HG03354 (cell line): ENCODE measurements around the gene UCK1.
A peak's percentile ranks its signal among the peaks of the same experiment; 100 is the strongest.
"Not testable (repeated sequence)": the region's sequence is repeated elsewhere in the genome, so short reads cannot be mapped to it uniquely, and the experiment has no call there.

Source experiments
- ATAC-seq: cut with Tn5 transposase; IDR thresholded peaks from one replicate; pipeline ENCODE4 v1.9.1; 2021; ENCODE audit warnings: mild to moderate bottlenecking; ENCODE audit not compliant: unreplicated experiment, poor library complexity, severe bottlenecking

UCK1 gene

GRCh38 chr9:131524665-131525315 is 6.3 kb downstream of the UCK1 start:
- no peak for ATAC-seq

- no peak for ATAC-seq
Measured at GRCh38 chr9:131523451-131524435, 7.3 kb downstream of the UCK1 start.

- ATAC-seq = no peak
Measured at GRCh38 chr9:131523086-131523388, 8.0 kb downstream of the UCK1 start.

- no peak for ATAC-seq
Measured at GRCh38 chr9:131522257-131523085, 8.6 kb downstream of the UCK1 start.

GRCh38 chr9:131521822-131522221 is 9.2 kb downstream of the UCK1 start:
- ATAC-seq = no peak

- no peak for ATAC-seq
Measured at GRCh38 chr9:131521203-131521602, 9.9 kb downstream of the UCK1 start.

- no peak for ATAC-seq
Measured at GRCh38 chr9:131520503-131520902, 10.6 kb downstream of the UCK1 start.

- ATAC-seq = no peak
Measured at GRCh38 chr9:131518553-131518952, 12.5 kb downstream of the UCK1 start.

- no peak for ATAC-seq
Measured at GRCh38 chr9:131517761-131518190, 13.3 kb downstream of the UCK1 start.

- ATAC-seq = no peak
Measured at GRCh38 chr9:131516930-131517329, 14.1 kb downstream of the UCK1 start.

- ATAC-seq = no peak
Measured at GRCh38 chr9:131516100-131516499, 15.0 kb downstream of the UCK1 start.

GRCh38 chr9:131515559-131516031 is 15.5 kb downstream of the UCK1 start:
- not testable (repeated sequence) for ATAC-seq

- ATAC-seq = no peak
Measured at GRCh38 chr9:131513177-131513576, 17.9 kb downstream of the UCK1 start.

GRCh38 chr9:131511880-131512279 is 19.2 kb downstream of the UCK1 start:
- ATAC-seq = no peak

- no peak for ATAC-seq
Measured at GRCh38 chr9:131511416-131511815, 19.6 kb downstream of the UCK1 start.

- no peak for ATAC-seq
Measured at GRCh38 chr9:131505012-131505411, 26.1 kb downstream of the UCK1 start.

- no peak for ATAC-seq
Measured at GRCh38 chr9:131503626-131504465, 27.2 kb downstream of the UCK1 start.

- ATAC-seq = peak; percentile 88
Measured at GRCh38 chr9:131502781-131503625, 28.1 kb downstream of the UCK1 start, which contains the start of gene POMT1. Gene POMT1 (plus strand): TSS chr9:131502918. CDS start chr9:131504219, 1,301 bp downstream.
